OCI-LY7 (cell line): ENCODE data around the gene PCDH8.

ENCODE experiments used
- CTCF ChIP-seq: fragments of 200-600 bp; sonication (generic); conservative IDR thresholded peaks from 2 replicates; pipeline ENCODE4 v1.5.1; 2014; ENCODE audit warnings: mild to moderate bottlenecking, antibody characterized with exemption, low read length, moderate library complexity, mixed read lengths
- EZH2phosphoT487 ChIP-seq: fragments of 200-600 bp; sonication (generic); IDR thresholded peaks from 2 replicates; pipeline ENCODE4 v1.6.1; 2018; ENCODE audit warnings: low read depth, borderline replicate concordance, mild to moderate bottlenecking, mixed run types, antibody characterized with exemption, low read length, moderate library complexity, mixed read lengths

- TF ChIP-seq CTCF: no peak
- TF ChIP-seq EZH2phosphoT487: no peak
Observed at GRCh38 chr13:52852444-52852843, 4.0 kb upstream of the PCDH8 start.
